ENCODE results near the gene OSTM1. TPM values are rescaled to one million over a fixed set of nuclear protein-coding genes. Genes with fewer than 3 reads are reported as not detected.
A peak's percentile ranks its signal among the peaks of the same experiment; 100 is the strongest.

OSTM1 gene
- total and polyA plus RNA-seq, 2 donors (not counting 1 experiment from before 2014, with no cell fraction given): 6.2 to 41.7 TPM

- Histone ChIP-seq H3K27ac (ENCODE audit: low read length in 2 of 2) (no peak overlapping the region), H3K27me3 (replicated peaks in 1 of 4; ENCODE audit: control extremely low read depth in 1 of 4, control insufficient read depth in 3 of 4, insufficient read depth in 4 of 4, low read length in 3 of 4) (peaks cover 0 to 90% (median 70%) of the 10 kb centered on the region in 4 experiments), H3K4me1 (ENCODE audit: control insufficient read depth in 2 of 2, insufficient read depth in 2 of 2, low read length in 2 of 2) (peaks cover 63 to 65% of the 10 kb centered on the region in 2 donors), H3K36me3 (replicated peaks in 1 of 2; ENCODE audit: control extremely low read depth in 1 of 2, control insufficient read depth in 1 of 2, extremely low read depth in 1 of 2, insufficient read depth in 2 of 2, low read length in 1 of 2) (no peaks in the 10 kb centered on the region), H3K9me3 (ENCODE audit: control extremely low read depth in 1 of 3, control insufficient read depth in 2 of 3, insufficient read depth in 1 of 3, low read length in 2 of 3) (peaks cover 0 to 42% (median 0%) of the 10 kb centered on the region in 3 donors), H3K79me2 (ENCODE audit: control insufficient read depth, insufficient read depth, low read length) (no peaks in the 10 kb centered on the region), H2AFZ (ENCODE audit: insufficient read depth, low read depth, low read length, poor library complexity, severe bottlenecking) (peak overlapping the region; percentile 67), H3K4me2 (replicated peaks; ENCODE audit: low read depth, low read length, poor library complexity, severe bottlenecking) (peak overlapping the region; percentile 97), H3K9ac (ENCODE audit: low read length) (peak overlapping the region; percentile 80), H4K20me1 (ENCODE audit: control insufficient read depth, insufficient read depth, low read length, poor library complexity, severe bottlenecking) (peaks cover 15% of the 10 kb centered on the region), H3K4me3 (ENCODE audit: control extremely low read depth in 1 of 5, extremely low read depth in 1 of 5, insufficient read depth in 1 of 5, low read depth in 2 of 5, low read length in 4 of 5) (peak overlapping the region; percentile 60 to 75 (median 70))
- CTCF ChIA-PET: interaction anchor here (1.1 to 1.2 kb wide), 3 partner anchors 8 to 375 kb away, joined by 3 to 5 read pairs (median 4); no protein-coding TSS in a partner anchor
- Mint-ChIP-seq H3K4me1 (peaks cover 62% of the 10 kb centered on the region), H3K27ac (peak overlapping the region; percentile 23), H3K27me3 (peaks cover 82% of the 10 kb centered on the region), H3K4me3 (peak overlapping the region; percentile 98), H3K9me3 (ENCODE audit: insufficient read depth) (no peaks in the 10 kb centered on the region)
- POLR2A ChIA-PET: no interaction called here
- intact Hi-C loops (cut with micrococcal nuclease): loop anchor here (2.0 to 10.0 kb wide), 4 partner anchors 38 to 974 kb away; partner anchors contain the start of genes SESN1 and SNX3
- WGBS (ENCODE audit: insufficient coverage): 2% methylated on average over 39 of the region's 45 CpGs
- DNase-seq: no peak
- no peak for ATAC-seq (ENCODE audit: low read depth)
- TF ChIP-seq CTCF (IDR thresholded peaks at IDR 0.05): no peak
- no peak for TF ChIP-seq EZH2 (IDR thresholded peaks at IDR 0.05; ENCODE audit: borderline replicate concordance, insufficient read depth, low read depth, low read length, poor library complexity, severe bottlenecking)
Observed at GRCh38 chr6:108118359-108118724, 43.8 kb upstream of the OSTM1 start.

Data from B cell (primary cell).